Gastroesophageal sphincter (tissue), 4 donors: ENCODE measurements around the gene HSCB. TPM values are rescaled to one million over a fixed set of nuclear protein-coding genes. Genes with fewer than 3 reads are reported as not detected.
"Not testable (repeated sequence)": the region's sequence is repeated elsewhere in the genome, so short reads cannot be mapped to it uniquely, and the experiment has no call there.

Source experiments
- ATAC-seq: fragments of 150-250 bp; one replicate; pipeline ENCODE4 v1.9.1; 2016; ENCODE audit warnings: mild to moderate bottlenecking, moderate library complexity
- H3K27ac ChIP-seq, 4 donors: fragments of 200-600 bp; sonication (generic) in 3 of 4; 1 replicate in 3 of 4; 2 replicates in 1 of 4; pipeline ENCODE4 v1.5.1; 2016 to 2019
- H3K27me3 ChIP-seq: fragments of 200-600 bp; sonication (generic); one replicate; pipeline ENCODE4 v1.5.1; 2019
- H3K36me3 ChIP-seq, 2 donors: fragments of 200-600 bp; sonication (generic); one replicate each; pipeline ENCODE4 v1.5.1; 2019; ENCODE audit warnings: control low read depth in 1 of 2
- H3K4me1 ChIP-seq, 3 donors: fragments of 200-600 bp; sonication (generic); 1 replicate in 2 of 3; 2 replicates in 1 of 3; pipeline ENCODE4 v1.5.1; 2016 to 2019; ENCODE audit warnings: control low read depth in 2 of 3
- H3K4me3 ChIP-seq, 2 donors: fragments of 200-600 bp; sonication (generic); one replicate each; pipeline ENCODE4 v1.5.1; 2019; ENCODE audit warnings: mild to moderate bottlenecking in 1 of 2, moderate library complexity in 1 of 2
- H3K9me3 ChIP-seq, 3 donors: fragments of 200-600 bp; sonication (generic); one replicate each; pipeline ENCODE4 v1.5.1; 2017 to 2019; ENCODE audit warnings: control low read depth in 2 of 3
- EP300 ChIP-seq: sonication (generic); formaldehyde crosslinking; IDR thresholded peaks from one replicate; pipeline ENCODE4 v1.6.1; 2017; ENCODE audit warnings: antibody characterized with exemption, mild to moderate bottlenecking
- POLR2A ChIP-seq, 2 donors: fragments of 450-650 bp; IDR thresholded peaks; one replicate each; pipeline ENCODE4 v1.6.1; 2017; ENCODE audit warnings: antibody characterized with exemption in 2 of 2, mild to moderate bottlenecking in 2 of 2, moderate library complexity in 1 of 2
- POLR2AphosphoS5 ChIP-seq: sonication (generic); formaldehyde crosslinking; IDR thresholded peaks from one replicate; pipeline ENCODE4 v1.6.1; 2017; ENCODE audit warnings: antibody characterized with exemption
- WGBS, 2 donors: methylation state at CpG; one replicate each; pipeline ENCODE4 v1.1.5; 2018; ENCODE audit warnings: low coverage in 1 of 2; 5-methylcytosine and 5-hydroxymethylcytosine counted together
- total RNA-seq, 4 donors: library from RNA; depleted of rRNA; stranded (reverse); fragments of >200 nt; gene quantifications; one replicate each; pipeline ENCODE4 v1.1.0, GENCODE V29; 2016
- TF ChIP-seq, protein P1 (sequence below), 4 experiments: fragments of 200-600 bp in 2 of 4; fragments of 450-650 bp in 2 of 4; sonication (generic) in 1 of 4; IDR thresholded peaks; one replicate each; pipeline ENCODE4 v1.5.1; 2017 to 2019; ENCODE audit warnings: antibody characterized with exemption in 4 of 4, mild to moderate bottlenecking in 2 of 4, moderate library complexity in 2 of 4

The HSCB gene
- total RNA-seq, 4 donors from 2014 or later, result 14.0 to 17.1 (median 15.0) TPM

DNA sequence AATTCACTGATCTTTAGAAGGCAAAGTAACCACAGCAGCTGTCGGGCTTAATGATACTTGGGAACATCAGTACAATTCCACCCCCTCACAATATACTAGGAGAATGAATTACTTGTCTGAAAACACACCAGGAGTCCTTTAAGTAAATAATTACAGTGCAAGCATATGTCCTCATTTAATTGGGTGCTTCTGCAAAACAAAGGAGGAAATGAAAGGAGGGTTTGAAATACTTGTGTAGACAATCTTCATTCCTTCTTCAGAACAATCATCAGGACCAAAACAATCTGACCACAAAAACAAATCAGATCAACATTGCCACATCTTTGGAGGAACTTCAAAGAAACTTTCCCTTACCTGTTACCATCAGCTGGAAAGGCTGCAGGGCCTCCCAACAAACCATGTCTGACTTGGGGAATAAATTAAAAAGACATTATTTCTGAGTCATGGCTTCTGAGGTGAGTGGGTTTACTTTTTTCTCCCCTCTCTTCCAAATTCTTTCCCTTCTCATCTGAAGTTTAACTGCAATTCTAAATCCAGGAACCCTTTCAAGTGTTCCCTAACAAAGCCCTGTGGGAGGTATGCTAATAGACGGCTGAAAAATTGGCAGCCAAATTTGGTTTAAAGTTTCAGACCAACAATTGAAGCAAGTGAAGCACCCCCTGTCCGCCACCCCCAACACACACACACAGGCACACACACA lies 18.2 kb downstream of the HSCB start:
- no peak overlapping the region for H3K27ac ChIP-seq
- TF ChIP-seq, protein P1, sequence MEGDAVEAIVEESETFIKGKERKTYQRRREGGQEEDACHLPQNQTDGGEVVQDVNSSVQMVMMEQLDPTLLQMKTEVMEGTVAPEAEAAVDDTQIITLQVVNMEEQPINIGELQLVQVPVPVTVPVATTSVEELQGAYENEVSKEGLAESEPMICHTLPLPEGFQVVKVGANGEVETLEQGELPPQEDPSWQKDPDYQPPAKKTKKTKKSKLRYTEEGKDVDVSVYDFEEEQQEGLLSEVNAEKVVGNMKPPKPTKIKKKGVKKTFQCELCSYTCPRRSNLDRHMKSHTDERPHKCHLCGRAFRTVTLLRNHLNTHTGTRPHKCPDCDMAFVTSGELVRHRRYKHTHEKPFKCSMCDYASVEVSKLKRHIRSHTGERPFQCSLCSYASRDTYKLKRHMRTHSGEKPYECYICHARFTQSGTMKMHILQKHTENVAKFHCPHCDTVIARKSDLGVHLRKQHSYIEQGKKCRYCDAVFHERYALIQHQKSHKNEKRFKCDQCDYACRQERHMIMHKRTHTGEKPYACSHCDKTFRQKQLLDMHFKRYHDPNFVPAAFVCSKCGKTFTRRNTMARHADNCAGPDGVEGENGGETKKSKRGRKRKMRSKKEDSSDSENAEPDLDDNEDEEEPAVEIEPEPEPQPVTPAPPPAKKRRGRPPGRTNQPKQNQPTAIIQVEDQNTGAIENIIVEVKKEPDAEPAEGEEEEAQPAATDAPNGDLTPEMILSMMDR (IDR thresholded peaks at IDR 0.05), result no peak
- TF ChIP-seq POLR2A (IDR thresholded peaks at IDR 0.05), result no peak
- TF ChIP-seq POLR2AphosphoS5, result no peak
- no peaks in the 10 kb centered on the region for H3K36me3 ChIP-seq
- ATAC-seq, result no peak
- H3K4me3 ChIP-seq, result no peak overlapping the region
- H3K27me3 ChIP-seq, result no peaks in the 10 kb centered on the region
- H3K9me3 ChIP-seq, result no peaks in the 10 kb centered on the region
- 60 to 63% methylated on average over 1 to 3 of the region's 3 CpGs for WGBS, 2 donors
- no peaks in the 10 kb centered on the region for H3K4me1 ChIP-seq

DNA sequence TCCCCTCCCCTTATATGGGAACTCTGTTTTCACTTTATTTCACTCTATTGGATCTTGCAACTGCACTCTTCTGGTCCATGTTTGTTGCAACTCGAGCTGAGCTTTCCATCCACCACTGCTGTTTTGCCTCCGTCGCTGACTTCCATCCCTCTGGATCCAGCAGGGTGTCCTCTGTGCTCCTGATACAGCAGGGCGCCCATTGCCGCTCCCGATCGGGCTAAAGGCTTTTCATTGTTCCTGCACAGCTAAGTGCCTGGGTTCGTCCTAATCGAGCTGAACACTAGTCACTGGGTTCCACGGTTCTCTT lies 19.6 kb downstream of the HSCB start:
- no peak for ATAC-seq
- 60 to 92% methylated on average over 1 to 9 of the region's 10 CpGs for WGBS, 2 donors
- no peak overlapping the region for H3K27ac ChIP-seq

DNA sequence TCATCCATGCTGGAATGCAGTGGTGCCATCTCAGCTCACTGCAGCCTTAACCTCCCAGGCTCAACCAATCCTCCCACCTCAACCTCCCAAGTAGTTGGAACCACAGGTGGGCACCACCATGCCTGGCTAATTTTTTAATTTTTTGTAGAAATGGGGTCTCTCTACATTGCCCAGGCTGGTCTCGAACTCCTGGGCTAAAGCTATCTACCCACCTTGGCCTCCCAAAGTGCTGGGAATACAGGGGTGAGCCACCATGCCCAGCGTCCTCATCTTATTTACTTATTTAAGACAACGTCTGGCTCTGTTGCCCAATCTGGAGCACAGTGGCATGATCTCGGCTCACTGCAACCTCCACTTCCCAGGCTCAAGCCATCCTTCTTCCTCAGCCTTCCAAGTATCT lies 20.2 kb downstream of the HSCB start:
- H3K4me3 ChIP-seq, H3K27ac ChIP-seq, H3K36me3 ChIP-seq, H3K9me3 ChIP-seq, H3K27me3 ChIP-seq, ATAC-seq, H3K4me1 ChIP-seq: not testable (repeated sequence)
- 82 to 90% methylated on average over 2 to 4 of the region's 4 CpGs for WGBS, 2 donors

More for the DNA sequence above, 19.6 kb downstream of the HSCB start:
- no peaks in the 10 kb centered on the region for H3K4me1 ChIP-seq
- H3K36me3 ChIP-seq, result no peaks in the 10 kb centered on the region
- no peaks in the 10 kb centered on the region for H3K9me3 ChIP-seq
- H3K4me3 ChIP-seq, result no peak overlapping the region
- TF ChIP-seq POLR2A (IDR thresholded peaks at IDR 0.05) (no peak), POLR2AphosphoS5 (no peak), EP300 (no peak)
- TF ChIP-seq, protein P1 (IDR thresholded peaks at IDR 0.05), result no peak
- no peaks in the 10 kb centered on the region for H3K27me3 ChIP-seq

DNA sequence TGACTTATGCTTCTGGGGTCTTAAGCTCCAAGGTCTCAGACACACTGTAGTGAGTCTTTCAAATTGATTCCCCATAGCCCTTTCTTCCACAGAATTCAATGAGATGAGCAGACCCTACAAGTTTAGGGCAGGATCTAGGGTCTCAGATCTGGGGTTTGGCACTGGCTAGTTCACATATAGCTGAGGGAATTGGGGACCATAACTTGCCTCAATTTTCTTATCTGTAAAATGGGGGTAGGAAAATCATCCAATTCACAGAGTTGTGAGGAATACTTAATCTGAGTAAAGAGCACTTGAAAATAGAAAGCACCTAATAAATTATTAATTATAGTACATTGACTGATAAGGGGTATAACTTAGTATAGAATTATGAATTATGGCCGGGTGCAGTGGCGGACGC lies 24.8 kb downstream of the HSCB start:
- WGBS, 2 donors, result 86 to 87% methylated on average over 3 of the region's 3 CpGs

DNA sequence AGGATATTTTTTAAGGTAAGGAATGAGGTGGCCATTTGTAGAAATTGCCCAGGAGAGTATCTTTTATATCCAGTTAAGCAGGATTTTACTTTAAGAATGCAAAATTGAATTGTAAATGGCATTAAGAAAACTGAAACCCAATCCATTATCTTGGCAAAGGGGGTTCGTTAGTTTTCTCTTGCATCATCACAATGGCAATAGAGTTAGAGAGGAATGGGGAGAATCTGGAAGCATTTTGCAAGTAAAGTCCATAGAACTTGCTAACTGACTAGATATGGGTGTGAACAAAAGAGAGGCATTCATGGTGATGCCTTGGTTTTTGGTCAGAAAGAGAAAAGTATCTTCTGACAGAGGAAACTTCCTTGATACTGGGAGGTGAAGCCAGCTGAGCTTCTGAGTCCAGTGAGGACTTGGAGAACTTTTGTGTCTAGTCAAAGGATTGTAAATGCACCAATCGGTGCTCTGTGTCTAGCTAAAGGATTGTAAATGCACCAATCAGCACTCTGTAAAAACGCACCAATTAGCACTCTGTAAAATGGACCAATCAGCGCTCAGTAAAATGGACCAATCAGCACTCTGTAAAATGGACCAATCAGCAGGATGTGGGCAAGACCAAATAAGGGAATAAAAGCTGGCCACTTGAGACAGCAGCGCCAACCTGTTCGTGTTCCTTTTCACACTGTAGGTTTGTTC lies 27.0 kb downstream of the HSCB start:
- TF ChIP-seq POLR2A (IDR thresholded peaks at IDR 0.05), result no peak
- TF ChIP-seq, protein P1 (IDR thresholded peaks at IDR 0.05), result no peak
- TF ChIP-seq POLR2AphosphoS5, result no peak
- TF ChIP-seq EP300, result no peak
- no peak overlapping the region for H3K4me3 ChIP-seq
- no peak overlapping the region for H3K27ac ChIP-seq
- no peak for ATAC-seq
- H3K4me1 ChIP-seq, result peaks cover 0 to 6% (median 0%) of the 10 kb centered on the region in 3 donors
- H3K27me3 ChIP-seq, result no peaks in the 10 kb centered on the region
- H3K9me3 ChIP-seq, result no peaks in the 10 kb centered on the region
- no peaks in the 10 kb centered on the region for H3K36me3 ChIP-seq
- WGBS, 2 donors, result 80 to 84% methylated on average over 5 to 6 of the region's 6 CpGs

More for the DNA sequence above, 24.8 kb downstream of the HSCB start:
- no peaks in the 10 kb centered on the region for H3K36me3 ChIP-seq
- TF ChIP-seq POLR2A (IDR thresholded peaks at IDR 0.05), result no peak
- TF ChIP-seq EP300, result no peak
- TF ChIP-seq, protein P1 (IDR thresholded peaks at IDR 0.05), result no peak
- TF ChIP-seq POLR2AphosphoS5, result no peak
- H3K27me3 ChIP-seq, result no peaks in the 10 kb centered on the region
- H3K4me1 ChIP-seq, result no peaks in the 10 kb centered on the region
- no peak overlapping the region for H3K4me3 ChIP-seq
- no peak overlapping the region for H3K27ac ChIP-seq
- ATAC-seq, result no peak
- H3K9me3 ChIP-seq, result no peaks in the 10 kb centered on the region
